DLD1 (cell line): ENCODE results near the gene MAG.
"Not testable (repeated sequence)": the region's sequence is repeated elsewhere in the genome, so short reads cannot be mapped to it uniquely, and the experiment has no call there.

Experiments
- in situ Hi-C: cut with HindIII; loops from 2 replicates; pipeline ENCODE4 v1.10.0; 2017; ENCODE audit warnings: low sequenced_read_pairs

Gene MAG

DNA sequence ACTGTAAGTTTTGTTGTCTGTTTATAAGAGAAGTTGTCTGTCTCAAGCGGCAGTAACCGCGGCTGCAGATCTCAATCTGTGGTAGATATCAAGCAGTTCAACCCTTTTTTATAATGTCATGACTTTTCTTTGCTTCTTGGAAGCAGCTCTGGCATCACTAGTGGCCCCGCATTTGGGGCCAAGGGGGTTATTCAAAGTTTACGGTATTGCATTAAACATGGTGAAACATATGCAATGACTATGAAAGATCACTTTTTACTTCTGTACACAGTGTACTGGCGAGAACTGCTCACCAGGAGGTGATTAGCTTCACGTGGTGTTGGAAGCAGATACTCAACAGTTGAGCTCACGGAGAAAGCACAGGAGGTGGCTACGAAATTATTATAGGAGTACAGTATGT, 61.7 kb downstream of the MAG start:
- in situ Hi-C loops: loop anchor here (5.0 kb wide), 1 partner anchor 79 kb away; no protein-coding TSS in a partner anchor

DNA sequence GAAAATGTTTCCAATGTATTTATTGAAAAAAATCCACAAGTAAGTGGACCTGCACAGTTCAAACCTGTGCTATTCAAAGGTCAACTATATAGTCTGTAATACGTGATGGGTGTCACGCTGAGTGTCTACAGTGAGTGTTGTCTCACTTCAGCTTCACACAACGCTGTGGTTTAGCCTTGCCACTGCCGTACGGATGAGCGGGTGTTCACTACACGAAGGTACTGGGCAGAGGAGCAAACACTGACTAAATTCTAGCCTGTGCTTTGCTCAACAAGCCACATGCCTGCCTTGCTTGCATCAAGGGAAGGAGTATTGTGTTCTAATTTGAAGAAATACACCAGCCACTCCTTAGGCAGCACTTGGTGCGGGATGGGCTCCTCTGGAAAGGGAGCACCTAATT, 62.9 kb downstream of the MAG start:
- in situ Hi-C loops: loop anchor here (5.0 kb wide), 1 partner anchor 77 kb away; no protein-coding TSS in a partner anchor

DNA sequence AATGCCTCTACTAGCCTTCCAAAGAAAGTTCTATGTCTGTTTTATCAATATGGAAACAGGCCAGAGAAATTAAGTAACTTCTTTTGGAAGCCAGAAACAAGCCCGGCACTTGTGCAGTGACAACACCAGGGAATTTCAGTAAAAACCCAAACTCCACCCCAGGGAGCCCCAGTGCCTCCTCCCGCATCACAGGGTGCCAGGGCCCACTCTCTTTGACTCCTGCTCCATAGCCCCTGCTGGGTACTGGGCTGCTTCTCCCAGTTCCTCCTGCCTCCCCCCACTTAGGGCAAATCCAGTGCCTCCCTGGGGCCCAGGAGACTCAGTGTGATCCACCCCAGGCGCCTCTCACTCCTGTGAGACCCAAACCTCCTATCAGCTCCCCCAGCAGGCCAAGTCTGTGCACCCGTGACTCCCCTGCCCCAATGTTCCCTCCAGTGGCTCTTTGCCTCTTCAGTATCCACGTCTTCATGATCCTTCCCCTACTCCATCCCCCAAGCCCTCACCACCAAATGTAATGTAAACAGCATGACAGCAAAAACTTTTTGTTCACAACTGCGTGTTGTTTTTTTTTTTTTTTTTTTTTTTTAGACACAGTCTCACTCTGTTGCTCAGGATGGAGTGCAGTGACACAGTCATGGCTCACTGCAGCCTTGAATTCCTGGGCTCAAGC, 64.0 kb downstream of the MAG start:
- in situ Hi-C loops: no loop called here

DNA sequence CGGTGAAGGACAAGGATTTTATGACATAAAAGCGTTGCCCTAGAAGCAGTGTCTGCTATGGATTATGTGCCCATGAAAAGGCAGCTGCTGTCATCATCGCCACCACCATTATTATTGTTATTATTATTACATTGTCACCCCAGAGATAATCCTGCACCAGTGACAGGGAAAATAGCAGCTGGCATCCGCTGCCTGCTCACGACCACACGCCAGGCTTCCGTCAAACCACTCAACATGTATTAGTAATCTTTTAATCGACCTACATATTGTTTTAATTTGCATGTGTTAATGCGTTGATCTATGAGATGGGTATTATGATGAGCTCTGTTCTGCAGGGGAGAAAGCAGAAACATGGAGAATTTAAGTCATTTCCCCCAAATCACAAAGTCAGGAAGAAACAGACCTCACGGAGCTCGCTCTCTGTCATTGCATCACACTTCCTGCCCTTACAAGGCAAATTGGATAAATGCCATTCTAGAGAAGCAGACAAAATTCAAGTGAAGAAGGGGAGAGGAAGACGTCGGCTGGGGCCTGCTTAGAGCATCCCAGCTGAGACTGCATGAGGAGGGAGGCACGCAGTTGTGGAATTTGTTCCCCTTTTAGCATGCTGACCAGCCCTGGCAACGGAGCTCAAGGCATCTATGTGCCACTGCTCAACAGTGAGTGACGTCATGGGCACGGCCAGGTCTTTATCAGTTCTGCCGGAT, 66.1 kb downstream of the MAG start, which contains the start of gene FFAR3:
Gene FFAR3, plus strand, starts transcription at position 594 of the 707 bp plus-strand sequence. CDS start 431 bp downstream, outside the sequence.
- in situ Hi-C loops: no loop called here

DNA sequence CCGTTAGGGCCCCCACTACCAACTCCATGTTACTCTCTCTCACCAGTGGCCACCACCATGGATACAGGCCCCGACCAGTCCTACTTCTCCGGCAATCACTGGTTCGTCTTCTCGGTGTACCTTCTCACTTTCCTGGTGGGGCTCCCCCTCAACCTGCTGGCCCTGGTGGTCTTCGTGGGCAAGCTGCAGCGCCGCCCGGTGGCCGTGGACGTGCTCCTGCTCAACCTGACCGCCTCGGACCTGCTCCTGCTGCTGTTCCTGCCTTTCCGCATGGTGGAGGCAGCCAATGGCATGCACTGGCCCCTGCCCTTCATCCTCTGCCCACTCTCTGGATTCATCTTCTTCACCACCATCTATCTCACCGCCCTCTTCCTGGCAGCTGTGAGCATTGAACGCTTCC, 66.9 kb downstream of the MAG start:
- in situ Hi-C loops: not testable (repeated sequence)

DNA sequence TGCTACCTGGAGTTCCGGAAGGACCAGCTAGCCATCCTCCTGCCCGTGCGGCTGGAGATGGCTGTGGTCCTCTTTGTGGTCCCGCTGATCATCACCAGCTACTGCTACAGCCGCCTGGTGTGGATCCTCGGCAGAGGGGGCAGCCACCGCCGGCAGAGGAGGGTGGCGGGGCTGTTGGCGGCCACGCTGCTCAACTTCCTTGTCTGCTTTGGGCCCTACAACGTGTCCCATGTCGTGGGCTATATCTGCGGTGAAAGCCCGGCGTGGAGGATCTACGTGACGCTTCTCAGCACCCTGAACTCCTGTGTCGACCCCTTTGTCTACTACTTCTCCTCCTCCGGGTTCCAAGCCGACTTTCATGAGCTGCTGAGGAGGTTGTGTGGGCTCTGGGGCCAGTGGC, 67.4 kb downstream of the MAG start:
- in situ Hi-C loops: not testable (repeated sequence)

DNA sequence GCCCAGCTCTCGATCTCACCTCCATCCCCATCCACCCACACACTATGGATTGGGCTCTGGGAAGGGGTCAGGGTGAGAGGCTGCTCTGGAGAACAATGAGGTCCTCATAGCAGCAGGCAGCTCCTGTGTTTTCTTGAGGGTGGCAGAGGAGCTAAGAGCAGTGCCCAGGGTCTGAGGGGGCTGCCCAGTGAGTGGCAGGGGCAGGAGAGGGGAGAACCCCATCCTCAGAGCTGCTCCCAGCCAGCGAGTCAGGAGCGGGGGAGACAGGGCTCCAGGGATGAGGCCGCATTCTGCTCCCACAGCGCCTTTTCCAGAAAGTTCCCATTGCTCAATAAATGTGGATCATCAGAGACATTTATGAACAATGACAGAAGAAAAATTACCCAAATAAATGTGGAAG, 68.1 kb downstream of the MAG start:
- in situ Hi-C loops: not testable (repeated sequence)

DNA sequence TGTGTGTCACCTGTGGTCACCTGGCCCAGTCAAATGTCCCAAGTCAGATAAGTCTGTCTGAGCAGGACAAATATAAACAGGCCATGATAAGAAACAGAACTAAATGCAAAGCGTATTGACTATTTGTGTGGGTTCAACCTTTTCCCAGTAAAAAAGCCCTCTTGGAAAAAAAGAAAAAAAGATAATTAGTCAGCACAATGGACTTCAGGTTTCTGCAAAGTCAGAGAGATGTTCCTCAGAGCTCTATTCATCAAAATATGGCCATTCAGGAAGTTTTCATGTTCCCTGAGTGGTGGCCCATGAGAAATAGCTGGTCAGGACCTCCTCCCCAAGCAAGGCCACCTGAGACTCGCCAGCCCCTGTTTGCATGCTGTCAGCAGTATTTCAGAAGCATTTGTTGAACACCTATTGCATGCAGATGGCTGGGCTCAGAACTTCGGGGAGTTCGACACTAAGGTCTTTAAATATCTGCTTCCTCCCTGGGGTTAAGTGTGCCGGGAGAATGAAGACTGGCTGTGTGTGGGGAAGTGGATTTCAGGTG, 69.0 kb downstream of the MAG start:
- in situ Hi-C loops: no loop called here

DNA sequence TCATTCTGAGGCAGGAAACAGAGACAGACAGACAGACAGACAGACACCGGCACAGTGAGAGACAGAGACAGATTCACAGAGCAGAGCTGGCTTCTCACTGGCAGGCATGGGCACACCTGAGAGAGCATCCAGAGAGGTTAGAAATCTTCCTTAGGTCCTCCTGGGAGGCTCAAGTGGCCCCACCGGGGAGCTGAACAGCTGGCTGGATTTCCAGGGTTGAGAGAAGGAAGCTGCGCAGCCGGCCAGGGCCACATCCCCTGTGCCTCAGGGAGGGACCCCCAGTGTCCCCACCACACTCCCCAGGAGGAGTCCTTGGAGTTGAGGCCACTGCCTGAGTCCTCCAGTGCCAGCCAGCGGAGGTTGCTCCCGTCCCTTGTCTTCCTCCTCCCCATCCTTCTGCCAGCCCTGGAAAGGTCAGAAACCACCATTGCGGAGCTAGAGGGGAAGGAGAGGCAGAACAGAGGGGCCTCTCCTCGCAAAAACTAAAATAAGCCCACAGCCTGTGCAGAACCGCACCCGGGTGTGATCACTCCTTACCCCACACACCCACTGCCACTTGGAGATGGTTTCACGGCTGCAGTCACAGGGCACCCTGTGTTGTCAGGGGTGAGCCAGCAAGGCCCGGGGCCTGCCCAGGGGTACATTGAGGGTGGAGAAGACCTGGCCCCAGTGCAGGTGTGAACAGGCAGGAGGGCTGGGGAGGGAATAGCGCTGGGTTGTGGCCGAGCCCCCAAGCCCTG, 70.5 kb downstream of the MAG start:
- in situ Hi-C loops: no loop called here

DNA sequence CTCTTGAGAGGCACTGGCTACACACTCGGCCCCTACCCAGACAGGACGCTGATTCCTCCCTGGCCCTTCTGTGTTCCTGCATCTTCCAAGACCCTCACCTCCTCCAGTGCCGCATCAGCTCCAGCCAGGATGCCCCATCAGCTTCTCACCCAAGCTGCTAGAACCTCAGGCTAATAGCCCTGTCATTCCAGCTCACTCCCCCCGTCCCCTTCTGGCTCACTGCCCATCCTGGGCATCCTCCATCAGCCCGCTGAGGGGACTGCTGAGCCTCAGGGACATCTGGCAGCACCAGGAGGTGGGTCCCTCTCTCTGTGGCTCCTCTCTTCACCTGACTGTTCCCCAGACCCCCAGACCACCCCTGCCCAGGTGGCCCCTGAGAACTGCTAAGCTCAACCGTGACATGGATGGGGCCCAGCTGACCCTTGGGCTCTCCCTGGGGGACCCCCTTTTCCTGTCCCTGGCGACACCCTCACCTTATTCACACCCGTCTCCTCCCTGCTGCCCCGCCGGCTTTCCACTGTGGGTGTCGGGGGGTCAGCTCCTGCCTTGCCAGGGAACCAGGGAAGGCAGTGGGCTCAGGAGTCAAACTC, 71.1 kb downstream of the MAG start:
- in situ Hi-C loops: no loop called here
